ENCODE measurements around the gene RERG. TPM values are rescaled to one million over a fixed set of nuclear protein-coding genes. Genes with fewer than 3 reads are reported as not detected.
A peak's percentile ranks its signal among the peaks of the same experiment; 100 is the strongest.

Gene RERG
- total and polyA plus RNA-seq, 2 donors from 2014 or later: 29.3 to 44.7 TPM

DNA sequence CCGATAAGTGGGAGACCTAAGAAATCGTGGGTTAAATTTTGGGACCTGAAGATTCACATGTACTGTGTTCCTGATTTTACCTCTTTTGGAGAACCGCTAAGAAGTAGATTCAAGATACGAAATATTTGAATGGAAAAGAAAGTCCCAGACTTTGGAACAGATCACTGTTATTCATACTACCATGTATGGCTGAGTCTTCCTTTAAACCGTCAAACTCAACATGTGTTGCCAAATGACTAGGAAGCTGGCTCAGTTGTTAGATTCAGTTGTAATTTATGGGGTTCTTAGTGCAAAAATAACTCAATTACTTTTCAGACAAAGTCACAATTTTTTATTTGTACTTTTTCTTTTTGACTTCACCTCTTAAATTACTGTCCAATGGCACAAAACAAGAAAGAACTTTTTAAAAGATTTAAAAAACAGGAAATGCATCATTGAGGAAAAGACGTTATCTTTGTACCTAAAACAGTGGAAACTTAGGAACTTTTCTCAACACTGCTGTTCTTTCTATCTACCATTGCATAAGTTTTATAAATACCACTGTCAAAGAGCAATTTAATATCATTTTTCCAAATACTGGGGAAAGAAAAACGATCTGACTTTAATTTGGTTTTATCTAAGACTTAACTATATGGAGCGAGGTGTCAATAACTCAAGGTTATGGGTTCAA is 15.7 kb downstream of the RERG start:
- Histone ChIP-seq H3K36me3 (ENCODE audit: control insufficient read depth in 2 of 3, insufficient read depth in 3 of 3, low read length in 3 of 3) (no peaks in the 10 kb centered on the region), H3K9ac (ENCODE audit: low read length in 3 of 3) (no peak overlapping the region), H3K9me3 (ENCODE audit: control insufficient read depth in 2 of 3, insufficient read depth in 1 of 3, low read length in 3 of 3) (peaks cover 0 to 8% (median 0%) of the 10 kb centered on the region in 3 donors), H3K27me3 (ENCODE audit: control insufficient read depth, insufficient read depth, low read length) (no peaks in the 10 kb centered on the region), H3K4me1 (ENCODE audit: control insufficient read depth in 2 of 3, insufficient read depth in 2 of 3, low read depth in 1 of 3, low read length in 3 of 3) (peaks cover 4 to 10% (median 4%) of the 10 kb centered on the region in 3 donors), H3K4me3 (ENCODE audit: low read length in 3 of 3) (no peak overlapping the region), H3K27ac (ENCODE audit: low read depth in 2 of 2, low read length in 2 of 2) (peak overlapping the region; percentile 59 to 84)
- intact Hi-C loops (cut with DNase I): no loop called here
- FAIRE-seq (peak; percentile 86), DNase-seq (no peak)
- TF ChIP-seq, protein P1, sequence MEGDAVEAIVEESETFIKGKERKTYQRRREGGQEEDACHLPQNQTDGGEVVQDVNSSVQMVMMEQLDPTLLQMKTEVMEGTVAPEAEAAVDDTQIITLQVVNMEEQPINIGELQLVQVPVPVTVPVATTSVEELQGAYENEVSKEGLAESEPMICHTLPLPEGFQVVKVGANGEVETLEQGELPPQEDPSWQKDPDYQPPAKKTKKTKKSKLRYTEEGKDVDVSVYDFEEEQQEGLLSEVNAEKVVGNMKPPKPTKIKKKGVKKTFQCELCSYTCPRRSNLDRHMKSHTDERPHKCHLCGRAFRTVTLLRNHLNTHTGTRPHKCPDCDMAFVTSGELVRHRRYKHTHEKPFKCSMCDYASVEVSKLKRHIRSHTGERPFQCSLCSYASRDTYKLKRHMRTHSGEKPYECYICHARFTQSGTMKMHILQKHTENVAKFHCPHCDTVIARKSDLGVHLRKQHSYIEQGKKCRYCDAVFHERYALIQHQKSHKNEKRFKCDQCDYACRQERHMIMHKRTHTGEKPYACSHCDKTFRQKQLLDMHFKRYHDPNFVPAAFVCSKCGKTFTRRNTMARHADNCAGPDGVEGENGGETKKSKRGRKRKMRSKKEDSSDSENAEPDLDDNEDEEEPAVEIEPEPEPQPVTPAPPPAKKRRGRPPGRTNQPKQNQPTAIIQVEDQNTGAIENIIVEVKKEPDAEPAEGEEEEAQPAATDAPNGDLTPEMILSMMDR (IDR thresholded peaks at IDR 0.05; ENCODE audit: borderline replicate concordance, extremely low read depth, insufficient read depth): no peak

DNA sequence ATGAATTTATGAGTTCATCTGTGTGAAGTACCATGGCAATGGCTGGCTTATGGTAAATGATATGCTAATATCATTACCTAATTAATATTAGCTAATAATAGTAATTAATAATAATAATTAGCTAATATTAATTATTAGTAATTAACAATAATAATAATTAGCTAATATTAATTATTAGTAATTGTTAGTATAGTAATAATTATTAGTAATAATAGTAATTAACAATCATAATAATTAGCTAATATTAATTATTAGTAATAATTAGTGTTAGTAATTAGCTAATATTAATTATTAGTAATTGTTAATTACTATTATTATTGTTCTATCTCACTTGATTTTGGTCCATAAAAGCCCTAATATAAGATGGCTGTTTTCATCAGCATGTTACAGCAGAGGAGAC is 19.8 kb downstream of the RERG start:
- Histone ChIP-seq H3K27me3 (ENCODE audit: control insufficient read depth, insufficient read depth, low read length) (no peaks in the 10 kb centered on the region), H3K9ac (ENCODE audit: low read length in 3 of 3) (no peak overlapping the region), H3K4me3 (ENCODE audit: low read length in 3 of 3) (no peak overlapping the region), H3K4me1 (ENCODE audit: control insufficient read depth in 2 of 3, insufficient read depth in 2 of 3, low read depth in 1 of 3, low read length in 3 of 3) (peaks cover 4 to 15% (median 7%) of the 10 kb centered on the region in 3 donors), H3K36me3 (ENCODE audit: control insufficient read depth in 2 of 3, insufficient read depth in 3 of 3, low read length in 3 of 3) (no peaks in the 10 kb centered on the region), H3K27ac (ENCODE audit: low read depth in 2 of 2, low read length in 2 of 2) (peak overlapping the region in 1 of 2 donors; percentile 41), H3K9me3 (ENCODE audit: control insufficient read depth in 2 of 3, insufficient read depth in 1 of 3, low read length in 3 of 3) (peaks cover 0 to 8% (median 0%) of the 10 kb centered on the region in 3 donors)
- TF ChIP-seq, protein P1 (IDR thresholded peaks at IDR 0.05; ENCODE audit: borderline replicate concordance, extremely low read depth, insufficient read depth): no peak
- DNase-seq (no peak), FAIRE-seq (peak; percentile 96)
- intact Hi-C loops (cut with DNase I): no loop called here

DNA sequence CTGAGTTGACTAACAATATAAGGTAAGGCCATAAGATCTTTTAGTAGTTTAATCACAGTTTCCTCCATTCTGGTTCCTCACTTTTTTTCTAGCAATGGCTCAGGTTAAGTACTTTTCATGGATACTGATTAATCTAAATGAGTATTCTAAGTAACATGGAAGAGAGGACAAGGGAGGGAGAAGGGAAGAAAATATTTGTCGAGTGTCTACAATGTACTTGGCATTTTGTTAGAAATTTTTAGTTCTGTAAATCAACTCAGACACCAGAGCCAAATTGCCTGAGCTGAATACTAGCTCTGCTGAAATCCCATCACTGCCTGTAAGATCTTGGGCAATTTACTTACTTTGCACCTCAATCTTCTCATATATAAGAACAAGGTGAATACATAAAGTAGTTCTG is 20.2 kb downstream of the RERG start:
- peak overlapping the region; percentile 20 to 41 for H3K27ac ChIP-seq (ENCODE audit: low read depth in 2 of 2, low read length in 2 of 2)
- no peak overlapping the region for H3K4me3 ChIP-seq (ENCODE audit: low read length in 3 of 3)
- TF ChIP-seq, protein P1 (IDR thresholded peaks at IDR 0.05; ENCODE audit: borderline replicate concordance, extremely low read depth, insufficient read depth): no peak
- H3K4me1 ChIP-seq (ENCODE audit: control insufficient read depth in 2 of 3, insufficient read depth in 2 of 3, low read depth in 1 of 3, low read length in 3 of 3): peaks cover 4 to 19% (median 11%) of the 10 kb centered on the region in 3 donors
- FAIRE-seq (no peak), DNase-seq (peak in 1 of 5 donors; percentile 30)
- no peaks in the 10 kb centered on the region for H3K27me3 ChIP-seq (ENCODE audit: control insufficient read depth, insufficient read depth, low read length)
- H3K9me3 ChIP-seq (ENCODE audit: control insufficient read depth in 2 of 3, insufficient read depth in 1 of 3, low read length in 3 of 3): peaks cover 0 to 8% (median 0%) of the 10 kb centered on the region in 3 donors
- intact Hi-C loops (cut with DNase I): no loop called here
- no peak overlapping the region for H3K9ac ChIP-seq (ENCODE audit: low read length in 3 of 3)
- no peaks in the 10 kb centered on the region for H3K36me3 ChIP-seq (ENCODE audit: control insufficient read depth in 2 of 3, insufficient read depth in 3 of 3, low read length in 3 of 3)
